Measurements from ENCODE around the gene KDM4B.

- TF ChIP-seq CTCF (IDR thresholded peaks at IDR 0.05) (no peak), POLR2A (IDR thresholded peaks at IDR 0.05) (no peak)
Observed at GRCh38 chr19:5114727-5115126, 145.8 kb downstream of the KDM4B start.

Measured in uterus (tissue), 2 donors.